Panc1 (cell line): ENCODE results near the gene CDCA4. TPM values are rescaled to one million over a fixed set of nuclear protein-coding genes. Genes with fewer than 3 reads are reported as not detected.

Source experiments
- ATAC-seq: fragments of 200-7000 bp; cut with Tn5 transposase; 2 replicates; pipeline ENCODE4 v1.9.1; 2020; ENCODE audit warnings: mild to moderate bottlenecking, moderate library complexity
- BruUV-seq: library from RNA; stranded (reverse); fragments of 400-500 nt; replicated peaks from 2 replicates; lab custom pipeline; 2021; lab: Mats Ljungman, UMichigan
- CTCF ChIA-PET: fragments of 300-600 bp; sonication (Branson Sonifier 250); formaldehyde crosslinking; loops from one replicate; lab custom pipeline; 2022; ENCODE audit warnings: antibody characterized with exemption; lab: Charles Lee
- POLR2A ChIA-PET: fragments of 300-600 bp; sonication (Branson Sonifier 250); formaldehyde crosslinking; loops from one replicate; lab custom pipeline; 2022; ENCODE audit warnings: antibody characterized with exemption; lab: Charles Lee
- DNase-seq: peaks from one replicate; pipeline ENCODE4 v3.0.0-alpha.2; 2010; ENCODE audit warnings: low read depth, low spot score
- H3K27ac ChIP-seq: 2 replicates; pipeline ENCODE4 v1.5.1; 2011; ENCODE audit warnings: mild to moderate bottlenecking, low read length, inconsistent platforms
- H3K27me3 ChIP-seq: fragments of 200-500 bp; sonication (Bioruptor generic); 2 replicates; pipeline ENCODE4 v1.6.0; 2014; ENCODE audit warnings: low read length, inconsistent platforms; ENCODE audit not compliant: control insufficient read depth, insufficient read depth
- H3K36me3 ChIP-seq: fragments of 200-500 bp; sonication (Bioruptor generic); 2 replicates; pipeline ENCODE4 v1.5.1; 2014; ENCODE audit warnings: inconsistent platforms, mild to moderate bottlenecking, low read length, moderate library complexity; ENCODE audit not compliant: control insufficient read depth, insufficient read depth
- H3K4me1 ChIP-seq: 2 replicates; pipeline ENCODE4 v1.5.1; 2011; ENCODE audit warnings: inconsistent platforms, mild to moderate bottlenecking, low read length, moderate library complexity; ENCODE audit not compliant: control insufficient read depth, insufficient read depth
- H3K4me3 ChIP-seq, 2 experiments: 2 replicates each; pipeline ENCODE4 v1.5.1; 2011 to 2012; ENCODE audit warnings: low read depth in 2 of 2, low read length in 2 of 2, mild to moderate bottlenecking in 2 of 2, inconsistent platforms in 1 of 2, moderate library complexity in 1 of 2
- H3K9me3 ChIP-seq: fragments of 200-500 bp; sonication (Bioruptor generic); 2 replicates; pipeline ENCODE4 v1.5.1; 2014; ENCODE audit warnings: low read depth, mild to moderate bottlenecking, inconsistent platforms, low read length, moderate library complexity; ENCODE audit not compliant: control insufficient read depth, insufficient read depth
- CTCF ChIP-seq: fragments of 450-650 bp; IDR thresholded peaks from 2 replicates; pipeline ENCODE4 v1.5.1; 2017; ENCODE audit warnings: mild to moderate bottlenecking
- POLR2AphosphoS5 ChIP-seq: IDR thresholded peaks from 2 replicates; pipeline ENCODE4 v1.6.1; 2012; ENCODE audit warnings: mild to moderate bottlenecking, low read depth, low read length, moderate library complexity
- REST ChIP-seq, 2 experiments: IDR thresholded peaks; 2 replicates each; pipeline ENCODE4 v1.6.1; 2011 to 2012; ENCODE audit warnings: low read depth in 2 of 2, control low read depth in 1 of 2, low read length in 1 of 2, mild to moderate bottlenecking in 1 of 2, moderate library complexity in 1 of 2; ENCODE audit not compliant: insufficient read depth in 1 of 2
- SIN3A ChIP-seq: IDR thresholded peaks from 2 replicates; pipeline ENCODE4 v1.6.1; 2012; ENCODE audit warnings: low read depth, mild to moderate bottlenecking, low read length, moderate library complexity, borderline replicate concordance; ENCODE audit not compliant: insufficient read depth
- TCF7L2 ChIP-seq: IDR thresholded peaks from 2 replicates; pipeline ENCODE4 v1.6.1; 2011; ENCODE audit warnings: mild to moderate bottlenecking, low read depth, low read length, inconsistent platforms
- in situ Hi-C: cut with HindIII; loops from 2 replicates; pipeline ENCODE4 v1.10.0; 2016; ENCODE audit warnings: low sequenced_read_pairs, low pct_unique_long_range_greater_than_20kb
- intact Hi-C: fragments of 100-400 bp; cut with micrococcal nuclease; formaldehyde crosslinking; loops from one replicate; pipeline ENCODE4 v1.10.0; 2022; ENCODE audit not compliant: unreplicated experiment
- total RNA-seq: library from RNA; stranded (reverse); gene quantifications from one replicate; pipeline ENCODE4 v1.2.1, GENCODE V29; 2021; ENCODE audit not compliant: unreplicated experiment

Gene CDCA4
- total RNA-seq, 1 experiment from 2014 or later = 39.9 TPM

- POLR2A ChIA-PET = no interaction called here
- H3K4me3 ChIP-seq = no peak overlapping the region
- BruUV-seq = no TSS peak
- intact Hi-C loops = no loop called here
- no peak overlapping the region for H3K27ac ChIP-seq
- CTCF ChIA-PET = no interaction called here
- H3K36me3 ChIP-seq = no peaks in the 10 kb centered on the region
- no peak for DNase-seq
- H3K27me3 ChIP-seq = no peaks in the 10 kb centered on the region
- in situ Hi-C loops = no loop called here
- no peak for TF ChIP-seq SIN3A
- no peak for TF ChIP-seq TCF7L2
- TF ChIP-seq POLR2AphosphoS5 = no peak; the same call in 1 of the 2 replicates
- TF ChIP-seq CTCF = no peak
- TF ChIP-seq REST (IDR thresholded peaks at IDR 0.05; ENCODE audit: insufficient read depth in 1 of 2, low read depth in 2 of 2, low read length in 1 of 2) = no peak
- no peaks in the 10 kb centered on the region for H3K9me3 ChIP-seq
- H3K4me1 ChIP-seq = no peaks in the 10 kb centered on the region
- no peak for ATAC-seq
Observed at GRCh38 chr14:104993808-104994591, 26.9 kb downstream of the CDCA4 start.

- DNase-seq (no peak), ATAC-seq (no peak)
- Histone ChIP-seq H3K4me3 (no peak overlapping the region), H3K9me3 (no peaks in the 10 kb centered on the region), H3K27me3 (no peaks in the 10 kb centered on the region), H3K36me3 (no peaks in the 10 kb centered on the region), H3K27ac (no peak overlapping the region), H3K4me1 (no peaks in the 10 kb centered on the region)
- CTCF ChIA-PET = no interaction called here
- intact Hi-C loops = no loop called here
- POLR2A ChIA-PET = no interaction called here
- BruUV-seq = no TSS peak
- TF ChIP-seq REST (IDR thresholded peaks at IDR 0.05; ENCODE audit: insufficient read depth in 1 of 2, low read depth in 2 of 2, low read length in 1 of 2) (no peak), CTCF (no peak), SIN3A (no peak), TCF7L2 (no peak), POLR2AphosphoS5 (no peak)
- in situ Hi-C loops = no loop called here
Observed at GRCh38 chr14:104993306-104993705, 27.6 kb downstream of the CDCA4 start.
